ENCODE results near the gene CBLB. TPM values are rescaled to one million over a fixed set of nuclear protein-coding genes. Genes with fewer than 3 reads are reported as not detected.

CBLB gene
- total RNA-seq, 3 donors from 2014 or later = 61.0 to 78.6 (median 70.4) TPM

DNA sequence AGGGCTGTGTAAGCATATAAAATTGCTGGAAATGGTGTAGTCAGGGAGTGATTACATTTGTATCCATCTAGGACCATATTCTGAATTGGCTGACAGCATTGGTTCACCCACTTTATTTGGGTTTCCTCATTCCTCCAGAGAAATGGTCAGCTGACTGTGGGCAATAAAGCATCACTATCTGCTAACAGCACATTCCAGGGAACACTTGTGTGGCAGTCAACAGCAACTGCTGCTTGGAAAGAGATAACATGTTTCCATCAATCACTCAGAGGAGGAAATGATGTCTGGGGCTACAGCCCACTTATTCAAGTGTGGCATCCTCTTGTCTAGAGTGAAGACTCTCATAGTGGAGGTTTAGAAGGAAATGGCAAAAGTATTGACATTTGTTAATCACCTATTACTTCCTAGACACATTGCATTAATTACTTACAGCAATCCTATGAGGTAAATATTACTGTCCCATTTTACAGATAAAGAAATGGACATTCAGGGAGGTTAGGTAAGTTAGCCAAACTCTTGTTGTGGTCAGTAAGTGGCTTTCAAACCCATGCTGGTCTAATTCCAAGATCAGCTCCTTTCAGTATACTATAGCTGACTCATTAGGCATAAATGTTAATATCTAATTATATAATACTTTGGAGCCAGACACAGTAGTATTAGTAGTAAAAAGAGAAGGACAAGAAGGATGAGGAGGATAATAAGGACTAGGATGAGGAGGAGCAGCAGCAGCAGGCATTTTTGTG is 254.4 kb downstream of the CBLB start:
- Mint-ChIP-seq H3K27me3 (ENCODE audit: low read depth) (no peaks in the 10 kb centered on the region), H3K4me3 (no peak overlapping the region), H3K36me3 (ENCODE audit: insufficient read depth) (no peaks in the 10 kb centered on the region), H3K9me3 (no peaks in the 10 kb centered on the region), H3K4me1 (ENCODE audit: low read depth) (no peaks in the 10 kb centered on the region)
- DNase-seq (no peak), ATAC-seq (no peak)

DNA sequence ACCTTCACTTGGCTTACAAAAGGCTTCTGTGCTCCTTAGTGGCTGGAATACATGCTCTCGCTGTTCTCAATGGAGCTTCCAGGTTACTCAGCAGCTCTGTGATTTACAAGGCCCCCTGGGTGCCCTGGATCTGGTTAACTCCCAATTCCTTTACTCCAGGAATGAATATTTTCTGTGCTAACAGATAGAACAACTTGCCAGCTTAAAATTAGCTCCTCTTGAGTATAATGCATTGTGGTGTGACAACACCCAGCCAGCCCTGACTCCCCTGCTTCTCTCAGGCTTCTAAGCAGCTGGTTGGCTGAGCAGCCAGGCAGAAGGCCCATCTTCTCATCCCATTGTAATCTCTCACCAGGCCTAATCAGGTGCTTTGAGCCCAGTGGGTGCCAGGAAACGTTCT is 255.7 kb downstream of the CBLB start:
- H3K9me3 Mint-ChIP-seq = no peaks in the 10 kb centered on the region
- no peaks in the 10 kb centered on the region for H3K36me3 Mint-ChIP-seq (ENCODE audit: insufficient read depth)
- no peak for ATAC-seq
- H3K4me1 Mint-ChIP-seq (ENCODE audit: low read depth) = no peaks in the 10 kb centered on the region
- no peak overlapping the region for H3K4me3 Mint-ChIP-seq
- H3K27me3 Mint-ChIP-seq (ENCODE audit: low read depth) = no peaks in the 10 kb centered on the region
- no peak for DNase-seq

GRCh38 chr3:105611304-105612192 is 257.3 kb downstream of the CBLB start:
- Mint-ChIP-seq H3K36me3 (ENCODE audit: insufficient read depth) (no peaks in the 10 kb centered on the region), H3K4me1 (ENCODE audit: low read depth) (no peaks in the 10 kb centered on the region), H3K9me3 (no peaks in the 10 kb centered on the region), H3K27me3 (ENCODE audit: low read depth) (peaks cover 3% of the 10 kb centered on the region), H3K4me3 (no peak overlapping the region)
- DNase-seq (no peak), ATAC-seq (no peak)

DNA sequence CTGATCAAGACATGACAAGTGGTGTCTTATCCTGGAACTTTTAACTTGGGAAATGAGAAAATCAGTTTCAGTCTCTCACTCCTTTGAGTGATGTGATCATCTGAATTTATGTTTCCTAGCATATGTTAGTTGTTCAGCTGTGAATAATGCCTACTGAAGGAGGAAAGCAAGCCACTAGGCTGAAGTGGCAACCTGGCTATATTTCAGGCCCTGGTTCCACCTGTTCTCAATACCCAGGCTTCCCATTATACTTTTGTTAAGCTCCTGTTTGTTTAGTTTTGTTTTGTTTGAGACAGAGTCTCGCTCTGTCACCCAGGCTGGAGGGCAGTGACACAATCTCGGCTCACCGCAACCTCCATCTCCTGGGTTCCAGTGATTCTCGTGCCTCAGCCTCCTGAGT is 258.3 kb downstream of the CBLB start:
- no peaks in the 10 kb centered on the region for H3K4me1 Mint-ChIP-seq (ENCODE audit: low read depth)
- no peaks in the 10 kb centered on the region for H3K9me3 Mint-ChIP-seq
- H3K36me3 Mint-ChIP-seq (ENCODE audit: insufficient read depth) = no peaks in the 10 kb centered on the region
- ATAC-seq (no peak), DNase-seq (no peak)
- H3K27me3 Mint-ChIP-seq (ENCODE audit: low read depth) = peaks cover 3% of the 10 kb centered on the region
- no peak overlapping the region for H3K4me3 Mint-ChIP-seq

DNA sequence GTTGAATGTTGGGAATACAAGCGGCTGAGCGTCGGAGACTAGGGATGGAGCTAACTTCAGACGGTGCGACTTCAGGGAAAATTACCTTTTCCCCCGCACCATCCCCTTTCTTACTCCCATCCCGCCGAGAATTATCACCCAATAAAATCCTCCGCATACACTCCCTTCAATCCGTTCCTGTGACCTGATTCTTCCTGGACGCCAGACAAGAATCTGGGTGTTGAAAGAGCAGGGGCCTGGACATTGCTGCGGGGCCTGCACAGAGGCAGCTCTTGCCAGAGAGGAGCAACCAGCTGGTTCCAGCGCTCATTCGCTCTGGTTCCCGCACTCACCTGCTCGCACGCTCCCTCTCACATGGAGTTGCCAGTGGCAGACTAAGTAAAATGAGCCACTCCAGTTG is 260.2 kb downstream of the CBLB start:
- Mint-ChIP-seq H3K4me1 (ENCODE audit: low read depth) (no peaks in the 10 kb centered on the region), H3K9me3 (no peaks in the 10 kb centered on the region), H3K36me3 (ENCODE audit: insufficient read depth) (no peaks in the 10 kb centered on the region), H3K4me3 (no peak overlapping the region), H3K27me3 (ENCODE audit: low read depth) (peaks cover 3% of the 10 kb centered on the region)
- ATAC-seq = no peak
- DNase-seq = no peak

- no peaks in the 10 kb centered on the region for H3K9me3 Mint-ChIP-seq
- no peak overlapping the region for H3K4me3 Mint-ChIP-seq
- no peak for DNase-seq
- ATAC-seq = no peak
- no peaks in the 10 kb centered on the region for H3K4me1 Mint-ChIP-seq (ENCODE audit: low read depth)
- H3K36me3 Mint-ChIP-seq (ENCODE audit: insufficient read depth) = no peaks in the 10 kb centered on the region
- H3K27me3 Mint-ChIP-seq (ENCODE audit: low read depth) = peaks cover 3% of the 10 kb centered on the region
Observed at GRCh38 chr3:105606016-105606415, 262.8 kb downstream of the CBLB start.

All from activated T-cell treated with anti-CD3 and anti-CD28 coated beads, Interleukin-2, amount 50 U/mL, for 4 hours (primary cell).